K562 (cell line): ENCODE data around the gene SEC31A.

Source experiments
- DPF2 ChIP-seq: fragments of 450-650 bp; IDR thresholded peaks from 2 replicates; pipeline ENCODE4 v1.6.1; 2016
- EZH2 ChIP-seq: IDR thresholded peaks from 2 replicates; pipeline ENCODE4 v1.6.1; 2012; ENCODE audit warnings: low read depth, mild to moderate bottlenecking, inconsistent platforms, low read length, borderline replicate concordance
- MEIS2 ChIP-seq: fragments of 450-650 bp; IDR thresholded peaks from 2 replicates; pipeline ENCODE4 v1.6.1; 2014; ENCODE audit warnings: mild to moderate bottlenecking; ENCODE audit not compliant: partially characterized antibody
- NFE2L1 ChIP-seq: fragments of 450-650 bp; IDR thresholded peaks from 2 replicates; pipeline ENCODE4 v1.6.1; 2016; ENCODE audit warnings: missing genetic modification characterization, low read depth, mild to moderate bottlenecking, missing compliant biosample characterization, moderate library complexity, borderline replicate concordance
- VEZF1 ChIP-seq: fragments of 200-800 bp; sonication (Bioruptor generic); IDR thresholded peaks from 2 replicates; pipeline ENCODE4 v1.6.1; 2017; ENCODE audit warnings: missing genetic modification characterization, missing compliant biosample characterization
- ZNF12 ChIP-seq: sonication (generic); formaldehyde crosslinking; IDR thresholded peaks from 2 replicates; pipeline ENCODE4 v1.4.0; 2020; ENCODE audit warnings: mild to moderate bottlenecking, missing genetic modification reagents
- TF ChIP-seq, protein P1 (sequence below): sonication (generic); formaldehyde crosslinking; IDR thresholded peaks from 2 replicates; pipeline ENCODE4 v1.8.0; 2022; ENCODE audit warnings: mild to moderate bottlenecking, missing genetic modification reagents
- TF ChIP-seq, protein P2 (sequence below): sonication (generic); formaldehyde crosslinking; IDR thresholded peaks from 2 replicates; pipeline ENCODE4 v1.9.0; 2022; ENCODE audit warnings: mild to moderate bottlenecking, missing genetic modification reagents
- TF ChIP-seq, protein P3 (sequence below): sonication (generic); formaldehyde crosslinking; IDR thresholded peaks from 2 replicates; pipeline ENCODE4 v1.8.1; 2023; ENCODE audit warnings: mild to moderate bottlenecking, missing genetic modification reagents

- TF ChIP-seq DPF2 (no peak), VEZF1 (CRISPR knock-in tag) (no peak), EZH2 (no peak), MEIS2 (no peak), ZNF12 (CRISPR knock-in tag) (no peak), NFE2L1 (tag) (no peak)
- TF ChIP-seq, protein P1, sequence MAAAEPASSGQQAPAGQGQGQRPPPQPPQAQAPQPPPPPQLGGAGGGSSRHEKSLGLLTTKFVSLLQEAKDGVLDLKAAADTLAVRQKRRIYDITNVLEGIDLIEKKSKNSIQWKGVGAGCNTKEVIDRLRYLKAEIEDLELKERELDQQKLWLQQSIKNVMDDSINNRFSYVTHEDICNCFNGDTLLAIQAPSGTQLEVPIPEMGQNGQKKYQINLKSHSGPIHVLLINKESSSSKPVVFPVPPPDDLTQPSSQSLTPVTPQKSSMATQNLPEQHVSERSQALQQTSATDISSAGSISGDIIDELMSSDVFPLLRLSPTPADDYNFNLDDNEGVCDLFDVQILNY (CRISPR knock-in tag), result no peak
- TF ChIP-seq, protein P2, sequence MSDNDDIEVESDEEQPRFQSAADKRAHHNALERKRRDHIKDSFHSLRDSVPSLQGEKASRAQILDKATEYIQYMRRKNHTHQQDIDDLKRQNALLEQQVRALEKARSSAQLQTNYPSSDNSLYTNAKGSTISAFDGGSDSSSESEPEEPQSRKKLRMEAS, result no peak
- TF ChIP-seq, protein P3, sequence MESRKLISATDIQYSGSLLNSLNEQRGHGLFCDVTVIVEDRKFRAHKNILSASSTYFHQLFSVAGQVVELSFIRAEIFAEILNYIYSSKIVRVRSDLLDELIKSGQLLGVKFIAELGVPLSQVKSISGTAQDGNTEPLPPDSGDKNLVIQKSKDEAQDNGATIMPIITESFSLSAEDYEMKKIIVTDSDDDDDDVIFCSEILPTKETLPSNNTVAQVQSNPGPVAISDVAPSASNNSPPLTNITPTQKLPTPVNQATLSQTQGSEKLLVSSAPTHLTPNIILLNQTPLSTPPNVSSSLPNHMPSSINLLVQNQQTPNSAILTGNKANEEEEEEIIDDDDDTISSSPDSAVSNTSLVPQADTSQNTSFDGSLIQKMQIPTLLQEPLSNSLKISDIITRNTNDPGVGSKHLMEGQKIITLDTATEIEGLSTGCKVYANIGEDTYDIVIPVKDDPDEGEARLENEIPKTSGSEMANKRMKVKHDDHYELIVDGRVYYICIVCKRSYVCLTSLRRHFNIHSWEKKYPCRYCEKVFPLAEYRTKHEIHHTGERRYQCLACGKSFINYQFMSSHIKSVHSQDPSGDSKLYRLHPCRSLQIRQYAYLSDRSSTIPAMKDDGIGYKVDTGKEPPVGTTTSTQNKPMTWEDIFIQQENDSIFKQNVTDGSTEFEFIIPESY, result no peak
Measured at GRCh38 chr4:82785611-82786400, 105.1 kb downstream of the SEC31A start.
